Urinary bladder (tissue), 4 donors: ENCODE data around the gene NDUFS2. TPM values are rescaled to one million over a fixed set of nuclear protein-coding genes. Genes with fewer than 3 reads are reported as not detected.

Source experiments
- DNase-seq: peaks from one replicate; pipeline ENCODE4 v3.0.0-alpha.2; 2015; ENCODE audit errors: extremely low spot score
- H3K27ac ChIP-seq: one replicate; pipeline ENCODE4 v1.5.1; 2013; ENCODE audit warnings: low read depth, mild to moderate bottlenecking, moderate library complexity
- H3K36me3 ChIP-seq: one replicate; pipeline ENCODE4 v1.6.1; 2013; ENCODE audit warnings: mild to moderate bottlenecking, moderate library complexity; ENCODE audit not compliant: insufficient read depth
- H3K4me1 ChIP-seq: one replicate; pipeline ENCODE4 v1.6.1; 2013; ENCODE audit warnings: mild to moderate bottlenecking, moderate library complexity; ENCODE audit not compliant: insufficient read depth
- H3K4me3 ChIP-seq: one replicate; pipeline ENCODE4 v1.5.1; 2013; ENCODE audit warnings: low read depth, low read length
- WGBS: extraction: QIAGEN DNeasy Blood & Tissue Kit; methylation state at CpG from one replicate; pipeline ENCODE4 v1.1.7; 2013; 5-methylcytosine and 5-hydroxymethylcytosine counted together
- polyA plus RNA-seq: library from polyadenylated mRNA; stranded (reverse); fragments of 200-250 nt; gene quantifications from one replicate; pipeline ENCODE4 v1.2.3, GENCODE V29; 2013
- total RNA-seq: library from RNA; depleted of rRNA; stranded (reverse); fragments of >200 nt; gene quantifications from one replicate; pipeline ENCODE4 v1.2.3, GENCODE V29; 2014
- donor health status: healthy with polysubstance abuse.
- donor health status: healthy.

Gene NDUFS2
- total RNA-seq (71.9 TPM), polyA plus RNA-seq (100 TPM)

GRCh38 chr1:161201836-161202712 lies at the start of gene NDUFS2:
NDUFS2 (plus strand) TSS chr1:161202367; CDS start chr1:161202386, 19 bp downstream.
- H3K4me1 ChIP-seq = peaks cover 2% of the 10 kb centered on the region
- DNase-seq = peak; percentile 99
- H3K27ac ChIP-seq = peak within 1 kb of the TSS; percentile 90
- peak within 1 kb of the TSS; percentile 65 for H3K4me3 ChIP-seq
- 2% methylated on average over 53 of the region's 53 CpGs for WGBS
- peaks cover 3% of the 10 kb centered on the region for H3K36me3 ChIP-seq

- DNase-seq = no peak
- WGBS = 17% methylated on average over 9 of the region's 9 CpGs
- Histone ChIP-seq H3K36me3 (no peaks in the 10 kb centered on the region), H3K4me3 (peak overlapping the region; percentile 44), H3K4me1 (peaks cover 1% of the 10 kb centered on the region), H3K27ac (no peak overlapping the region)
Measured at GRCh38 chr1:161153176-161153575, 49.0 kb upstream of the NDUFS2 start.

GRCh38 chr1:161153682-161154337 lies 48.4 kb upstream of the NDUFS2 start, which contains the start of gene UFC1:
UFC1 (plus strand) TSS chr1:161153978; CDS start chr1:161153998, 20 bp downstream.
- H3K27ac ChIP-seq = peak within 1 kb of the TSS; percentile 78
- no peaks in the 10 kb centered on the region for H3K36me3 ChIP-seq
- peak within 1 kb of the TSS; percentile 44 for H3K4me3 ChIP-seq
- DNase-seq = peak; percentile 85
- peaks cover 1% of the 10 kb centered on the region for H3K4me1 ChIP-seq
- WGBS = under 1% methylated on average over 33 of the region's 33 CpGs

GRCh38 chr1:161157867-161158266 lies 44.3 kb upstream of the NDUFS2 start:
- no peak overlapping the region for H3K4me3 ChIP-seq
- no peaks in the 10 kb centered on the region for H3K36me3 ChIP-seq
- WGBS = 94% methylated on average over 1 of the region's 1 CpG
- no peak for DNase-seq
- peaks cover 1% of the 10 kb centered on the region for H3K4me1 ChIP-seq
- H3K27ac ChIP-seq = no peak overlapping the region

GRCh38 chr1:161158316-161159010 lies 43.7 kb upstream of the NDUFS2 start:
- Histone ChIP-seq H3K4me3 (no peak overlapping the region), H3K4me1 (peaks cover 1% of the 10 kb centered on the region), H3K36me3 (no peaks in the 10 kb centered on the region), H3K27ac (no peak overlapping the region)
- WGBS = 72% methylated on average over 9 of the region's 9 CpGs
- DNase-seq = no peak

GRCh38 chr1:161159087-161159912 lies 42.9 kb upstream of the NDUFS2 start, which contains the start of gene USP21:
USP21 (plus strand) TSS chr1:161159500; CDS start chr1:161160641, 1,141 bp downstream.
- Histone ChIP-seq H3K4me3 (peak within 1 kb of the TSS; percentile 94), H3K4me1 (peaks cover 1% of the 10 kb centered on the region), H3K36me3 (no peaks in the 10 kb centered on the region), H3K27ac (peak within 1 kb of the TSS; percentile 68)
- 1% methylated on average over 60 of the region's 60 CpGs for WGBS
- DNase-seq = peak; percentile 86

GRCh38 chr1:161159913-161160243 lies 42.3 kb upstream of the NDUFS2 start:
- Histone ChIP-seq H3K4me1 (no peaks in the 10 kb centered on the region), H3K27ac (peak overlapping the region; percentile 61), H3K36me3 (no peaks in the 10 kb centered on the region), H3K4me3 (peak overlapping the region; percentile 94)
- 4% methylated on average over 11 of the region's 11 CpGs for WGBS
- no peak for DNase-seq

GRCh38 chr1:161160671-161161145 lies 41.5 kb upstream of the NDUFS2 start:
- H3K4me1 ChIP-seq = no peaks in the 10 kb centered on the region
- DNase-seq = no peak
- no peak overlapping the region for H3K4me3 ChIP-seq
- 92% methylated on average over 22 of the region's 22 CpGs for WGBS
- H3K27ac ChIP-seq = no peak overlapping the region
- H3K36me3 ChIP-seq = no peaks in the 10 kb centered on the region

GRCh38 chr1:161161652-161162051 lies 40.5 kb upstream of the NDUFS2 start:
- no peak for DNase-seq
- no peak overlapping the region for H3K4me3 ChIP-seq
- H3K4me1 ChIP-seq = no peaks in the 10 kb centered on the region
- H3K36me3 ChIP-seq = no peaks in the 10 kb centered on the region
- 87% methylated on average over 5 of the region's 5 CpGs for WGBS
- no peak overlapping the region for H3K27ac ChIP-seq

GRCh38 chr1:161162052-161162451 lies 40.1 kb upstream of the NDUFS2 start:
- H3K4me3 ChIP-seq = no peak overlapping the region
- WGBS = 82% methylated on average over 7 of the region's 7 CpGs
- no peak for DNase-seq
- H3K27ac ChIP-seq = no peak overlapping the region
- no peaks in the 10 kb centered on the region for H3K36me3 ChIP-seq
- no peaks in the 10 kb centered on the region for H3K4me1 ChIP-seq

GRCh38 chr1:161162806-161163205 lies 39.4 kb upstream of the NDUFS2 start:
- DNase-seq = no peak
- H3K27ac ChIP-seq = no peak overlapping the region
- no peaks in the 10 kb centered on the region for H3K36me3 ChIP-seq

GRCh38 chr1:161163793-161164192 lies 38.4 kb upstream of the NDUFS2 start:
- H3K4me1 ChIP-seq = no peaks in the 10 kb centered on the region
- DNase-seq = no peak

More at GRCh38 chr1:161162806-161163205, 39.4 kb upstream of the NDUFS2 start:
- no peak overlapping the region for H3K4me3 ChIP-seq
- 94% methylated on average over 10 of the region's 10 CpGs for WGBS
- no peaks in the 10 kb centered on the region for H3K4me1 ChIP-seq

More at GRCh38 chr1:161163793-161164192, 38.4 kb upstream of the NDUFS2 start:
- Histone ChIP-seq H3K27ac (no peak overlapping the region), H3K36me3 (no peaks in the 10 kb centered on the region), H3K4me3 (no peak overlapping the region)
- 93% methylated on average over 5 of the region's 5 CpGs for WGBS
